HepG2 (cell line): ENCODE results near the gene HOXA4. TPM values are rescaled to one million over a fixed set of nuclear protein-coding genes. Genes with fewer than 3 reads are reported as not detected.

ENCODE experiments used
- ATAC-seq: fragments of 200-7000 bp; cut with Tn5 transposase; 3 replicates; pipeline ENCODE4 v1.9.1; 2020; ENCODE audit warnings: mild to moderate bottlenecking, moderate library complexity
- BruUV-seq: library from RNA; stranded (reverse); fragments of 400-500 nt; replicated peaks from 2 replicates; lab custom pipeline; 2021; lab: Mats Ljungman, UMichigan
- CTCF ChIA-PET: fragments of 300-600 bp; formaldehyde crosslinking; extraction: SDS; loops from one replicate; lab custom pipeline; 2021; ENCODE audit warnings: low total read pairs, inconsistent platforms, low intra/inter-chr PET ratio; lab: Yijun Ruan, JAX
- POLR2A ChIA-PET: fragments of 350-600 bp; sonication (Branson Sonifier 250); formaldehyde crosslinking; loops from one replicate; lab custom pipeline; 2020; ENCODE audit warnings: antibody characterized with exemption, inconsistent platforms; lab: Yijun Ruan, JAX
- DNase-seq: peaks from one replicate; pipeline ENCODE4 v3.0.0-alpha.2; 2015; ENCODE audit warnings: low spot score
- FAIRE-seq: peaks from 3 replicates; lab custom pipeline; 2011; peaks lifted over from hg19 to GRCh38; lab: Jason Lieb, UNC
- H2AFZ ChIP-seq: one replicate; pipeline ENCODE4 v1.6.1; 2011; ENCODE audit warnings: low read length, inconsistent platforms
- H3K27ac ChIP-seq: fragments of 300-600 bp; 3 replicates; pipeline ENCODE4 v1.8.0; 2011; ENCODE audit warnings: mixed run types, mild to moderate bottlenecking, mixed read lengths, low read length, inconsistent platforms; ENCODE audit not compliant: insufficient read depth; ENCODE audit errors: extremely low read length
- H3K27me3 ChIP-seq, 2 experiments: fragments of 200-600 bp in 1 of 2; 2 replicates in 1 of 2; 3 replicates in 1 of 2; pipeline versions ENCODE4 v1.6.0 to v1.8.0; 2011; ENCODE audit warnings: low read length in 2 of 2, mild to moderate bottlenecking in 2 of 2, moderate library complexity in 2 of 2, inconsistent platforms in 1 of 2; ENCODE audit not compliant: insufficient read depth in 2 of 2, control insufficient read depth in 1 of 2
- H3K36me3 ChIP-seq, 2 experiments: fragments of 200-600 bp in 1 of 2; replicated peaks in 1 of 2; 2 replicates in 1 of 2; 3 replicates in 1 of 2; pipeline versions ENCODE4 v1.5.1 to v1.8.0; 2011; ENCODE audit warnings: low read length in 2 of 2, inconsistent platforms in 1 of 2; ENCODE audit not compliant: insufficient read depth in 2 of 2, control insufficient read depth in 1 of 2
- H3K4me1 ChIP-seq: 2 replicates; pipeline ENCODE4 v1.5.1; 2012; ENCODE audit warnings: low read length, inconsistent platforms; ENCODE audit not compliant: insufficient read depth
- H3K4me2 ChIP-seq: 2 replicates; pipeline ENCODE4 v1.6.0; 2011; ENCODE audit warnings: low read depth, low read length, inconsistent platforms
- H3K4me3 ChIP-seq, 3 experiments: fragments of 200-600 bp in 1 of 3; sonication (generic), shearing (Covaris generic) in 1 of 3; replicated peaks in 1 of 3; 2 replicates each; pipeline ENCODE4 v1.5.1; 2011 to 2016; ENCODE audit warnings: low read length in 3 of 3, inconsistent platforms in 2 of 3, low read depth in 2 of 3, mild to moderate bottlenecking in 2 of 3, control low read depth in 1 of 3, mixed read lengths in 1 of 3; ENCODE audit not compliant: insufficient read depth in 1 of 3
- H3K79me2 ChIP-seq: one replicate; pipeline ENCODE4 v1.6.1; 2011; ENCODE audit warnings: low read length, inconsistent platforms; ENCODE audit not compliant: insufficient read depth
- H3K9ac ChIP-seq: 2 replicates; pipeline ENCODE4 v1.6.0; 2011; ENCODE audit warnings: mild to moderate bottlenecking, low read depth, low read length, inconsistent platforms; ENCODE audit not compliant: insufficient read depth
- H3K9me3 ChIP-seq: 2 replicates; pipeline ENCODE4 v1.5.1; 2012; ENCODE audit warnings: mild to moderate bottlenecking, low read length
- H4K20me1 ChIP-seq: 2 replicates; pipeline ENCODE4 v1.6.0; 2011; ENCODE audit warnings: inconsistent platforms, mild to moderate bottlenecking, low read length, moderate library complexity; ENCODE audit not compliant: insufficient read depth
- IKZF1 ChIP-seq: fragments of 450-650 bp; IDR thresholded peaks from 2 replicates; pipeline ENCODE4 v1.7.1; 2016
- SALL2 ChIP-seq: sonication (generic); formaldehyde crosslinking; IDR thresholded peaks from 2 replicates; pipeline ENCODE4 v1.8.1; 2023; ENCODE audit warnings: mild to moderate bottlenecking, missing genetic modification reagents, inconsistent platforms
- ZNF335 ChIP-seq: sonication (generic); formaldehyde crosslinking; IDR thresholded peaks from 2 replicates; pipeline ENCODE4 v1.4.0; 2020; ENCODE audit warnings: missing genetic modification reagents
- ZNF570 ChIP-seq: sonication (generic); formaldehyde crosslinking; IDR thresholded peaks from 2 replicates; pipeline ENCODE4 v1.4.0; 2020; ENCODE audit warnings: mild to moderate bottlenecking, missing genetic modification reagents, borderline replicate concordance
- ZNF720 ChIP-seq: sonication (generic); formaldehyde crosslinking; IDR thresholded peaks from 2 replicates; pipeline ENCODE4 v1.4.0; 2020; ENCODE audit warnings: missing genetic modification reagents
- WGBS: methylation state at CpG from one replicate; pipeline ENCODE4 v1.1.6; 2017; ENCODE audit warnings: low lambda C conversion rate; 5-methylcytosine and 5-hydroxymethylcytosine counted together
- in situ Hi-C: cut with HindIII; loops from 2 replicates; pipeline ENCODE4 v1.10.0; 2017; ENCODE audit warnings: low pct_unique_long_range_greater_than_20kb; ENCODE audit not compliant: extremely low pct_ligation_motif_present
- intact Hi-C: fragments of 100-400 bp; cut with micrococcal nuclease; formaldehyde crosslinking; loops from one replicate; pipeline ENCODE4 v1.10.0; 2022; ENCODE audit not compliant: unreplicated experiment
- polyA plus RNA-seq, 8 experiments: library from polyadenylated mRNA; depleted of rRNA in 3 of 8; stranded (reverse) in 7 of 8; unstranded in 1 of 8; fragments of >200 nt; fragmentation: Illumina TruSeq in 4 of 8; extraction: Trizol in 4 of 8; gene quantifications; 2 replicates each; pipeline versions ENCODE4 v1.2.1 to v1.2.3, GENCODE V29; 2011 to 2016; ENCODE audit warnings: low read depth in 4 of 8, missing spikeins in 1 of 8, mixed read lengths in 1 of 8; ENCODE audit not compliant: insufficient read depth in 1 of 8
- total RNA-seq, 5 experiments: library from RNA; depleted of rRNA; stranded (reverse); fragments of >200 nt; fragmentation: Illumina TruSeq; extraction: Trizol; gene quantifications; 2 replicates each; pipeline ENCODE4 v1.2.3, GENCODE V29; 2016; ENCODE audit warnings: low read depth in 1 of 5
- TF ChIP-seq, protein P1 (sequence below): IDR thresholded peaks from 2 replicates; pipeline ENCODE4 v1.6.1; 2016; ENCODE audit warnings: missing compliant biosample characterization, missing genetic modification reagents, borderline replicate concordance

Gene HOXA4
- total and polyA plus RNA-seq, 2 of the 13 experiments (the other 11 are each of a cell fraction or from before 2014, with no cell fraction given): 2.4 to 5.4 TPM

GRCh38 chr7:27113991-27114769 is 16.4 kb downstream of the HOXA4 start:
- H3K9ac ChIP-seq: no peak overlapping the region
- TF ChIP-seq ZNF570 (CRISPR knock-in tag) (no peak), IKZF1 (no peak), SALL2 (CRISPR knock-in tag) (no peak), ZNF720 (CRISPR knock-in tag) (no peak), ZNF335 (CRISPR knock-in tag) (no peak)
- TF ChIP-seq, protein P1, sequence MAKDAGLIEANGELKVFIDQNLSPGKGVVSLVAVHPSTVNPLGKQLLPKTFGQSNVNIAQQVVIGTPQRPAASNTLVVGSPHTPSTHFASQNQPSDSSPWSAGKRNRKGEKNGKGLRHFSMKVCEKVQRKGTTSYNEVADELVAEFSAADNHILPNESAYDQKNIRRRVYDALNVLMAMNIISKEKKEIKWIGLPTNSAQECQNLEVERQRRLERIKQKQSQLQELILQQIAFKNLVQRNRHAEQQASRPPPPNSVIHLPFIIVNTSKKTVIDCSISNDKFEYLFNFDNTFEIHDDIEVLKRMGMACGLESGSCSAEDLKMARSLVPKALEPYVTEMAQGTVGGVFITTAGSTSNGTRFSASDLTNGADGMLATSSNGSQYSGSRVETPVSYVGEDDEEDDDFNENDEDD: no peak
- DNase-seq (no peak), ATAC-seq (no peak), FAIRE-seq (no peak)
- BruUV-seq: no TSS peak
- intact Hi-C loops (no loop called here), in situ Hi-C loops (no loop called here)
- H3K27ac ChIP-seq: no peak overlapping the region
- ChIA-PET POLR2A (no interaction called here), CTCF (no interaction called here)
- H3K36me3 ChIP-seq: peaks cover 2 to 8% of the 10 kb centered on the region in 2 experiments; a peak in 3 of 5 replicates
- peaks cover 27% of the 10 kb centered on the region for H3K4me1 ChIP-seq
- H3K79me2 ChIP-seq: peaks cover 26% of the 10 kb centered on the region
- H3K9me3 ChIP-seq: no peaks in the 10 kb centered on the region
- WGBS: 95% methylated on average over 25 of the region's 26 CpGs
- no peak overlapping the region for H3K4me2 ChIP-seq
- H3K4me3 ChIP-seq: no peak overlapping the region
- H3K27me3 ChIP-seq: no peaks in the 10 kb centered on the region
- peaks cover 12% of the 10 kb centered on the region; the same call in 1 of the 2 replicates for H4K20me1 ChIP-seq
- no peak overlapping the region for H2AFZ ChIP-seq
